IMR-90 (cell line): ENCODE measurements around the gene MOB2. TPM values are rescaled to one million over a fixed set of nuclear protein-coding genes. Genes with fewer than 3 reads are reported as not detected.

Experiments
- ATAC-seq: fragments of 200-7000 bp; cut with Tn5 transposase; 2 replicates; pipeline ENCODE4 v1.9.1; 2020; ENCODE audit warnings: low read depth, mild to moderate bottlenecking, moderate library complexity
- BruUV-seq: library from RNA; stranded (reverse); fragments of 400-500 nt; replicated peaks from 2 replicates; lab custom pipeline; 2021; lab: Mats Ljungman, UMichigan
- CTCF ChIA-PET: fragments of 300-600 bp; formaldehyde crosslinking; extraction: SDS; loops from one replicate; lab custom pipeline; 2021; ENCODE audit warnings: antibody characterized with exemption; lab: Yijun Ruan, JAX
- POLR2A ChIA-PET: fragments of 300-600 bp; sonication (Branson Sonifier 250); formaldehyde crosslinking; loops from one replicate; lab custom pipeline; 2022; ENCODE audit warnings: antibody characterized with exemption; ENCODE audit not compliant: unreplicated experiment; lab: Charles Lee
- DNase-seq: peaks from one replicate; pipeline ENCODE4 v3.0.0; 2013
- H2AFZ ChIP-seq: replicated peaks from 2 replicates; pipeline ENCODE3; 2013; ENCODE audit warnings: low read length, mild to moderate bottlenecking; ENCODE audit not compliant: poor library complexity
- H2AK5ac ChIP-seq: 2 replicates; pipeline ENCODE4 v1.6.1; 2013; ENCODE audit warnings: low read depth, low read length, inconsistent platforms
- H2AK9ac ChIP-seq: replicated peaks from 2 replicates; pipeline ENCODE3; 2013; ENCODE audit warnings: mild to moderate bottlenecking, low read depth, low read length, moderate library complexity; ENCODE audit not compliant: poor library complexity
- H2BK120ac ChIP-seq: 2 replicates; pipeline ENCODE4 v1.6.1; 2013; ENCODE audit warnings: low read depth, low read length, inconsistent platforms
- H2BK15ac ChIP-seq: 3 replicates; pipeline ENCODE4 v1.6.1; 2013; ENCODE audit warnings: low read depth, low read length, inconsistent platforms
- H2BK20ac ChIP-seq: 2 replicates; pipeline ENCODE4 v1.6.1; 2013; ENCODE audit warnings: low read depth, mild to moderate bottlenecking, inconsistent platforms, low read length, moderate library complexity
- H2BK5ac ChIP-seq: 2 replicates; pipeline ENCODE4 v1.6.1; 2013; ENCODE audit warnings: mild to moderate bottlenecking, low read depth, low read length, inconsistent platforms; ENCODE audit not compliant: poor library complexity, severe bottlenecking
- H3K14ac ChIP-seq: replicated peaks from 2 replicates; pipeline ENCODE4 v1.6.1; 2013; ENCODE audit warnings: low read depth, low read length, inconsistent platforms
- H3K18ac ChIP-seq: 2 replicates; pipeline ENCODE4 v1.6.1; 2013; ENCODE audit warnings: low read depth, low read length, control low read depth
- H3K23ac ChIP-seq: 2 replicates; pipeline ENCODE4 v1.6.1; 2013; ENCODE audit warnings: low read depth, low read length, inconsistent platforms
- H3K27ac ChIP-seq: 2 replicates; pipeline ENCODE4 v1.5.1; 2013; ENCODE audit warnings: mild to moderate bottlenecking, control low read depth, low read length; ENCODE audit not compliant: insufficient read depth
- H3K27me3 ChIP-seq: 2 replicates; pipeline ENCODE4 v1.6.1; 2013; ENCODE audit warnings: low read length; ENCODE audit not compliant: control insufficient read depth, insufficient read depth
- H3K36me3 ChIP-seq: 2 replicates; pipeline ENCODE4 v1.6.1; 2013; ENCODE audit warnings: low read length, mixed read lengths; ENCODE audit not compliant: control insufficient read depth, insufficient read depth
- H3K4ac ChIP-seq: 2 replicates; pipeline ENCODE4 v1.6.1; 2013; ENCODE audit warnings: low read depth, low read length, inconsistent platforms
- H3K4me1 ChIP-seq: 2 replicates; pipeline ENCODE4 v1.6.1; 2013; ENCODE audit warnings: low read length, mixed read lengths; ENCODE audit not compliant: control insufficient read depth, insufficient read depth
- H3K4me2 ChIP-seq: 2 replicates; pipeline ENCODE4 v1.6.1; 2013; ENCODE audit warnings: low read depth, mild to moderate bottlenecking, control low read depth, low read length, moderate library complexity
- H3K4me3 ChIP-seq: 2 replicates; pipeline ENCODE4 v1.5.1; 2013; ENCODE audit warnings: low read depth, mild to moderate bottlenecking, control low read depth, low read length, moderate library complexity; ENCODE audit not compliant: insufficient read depth
- H3K56ac ChIP-seq: 2 replicates; pipeline ENCODE4 v1.6.1; 2013; ENCODE audit warnings: low read length, inconsistent platforms; ENCODE audit not compliant: insufficient read depth; ENCODE audit errors: extremely low read depth
- H3K79me1 ChIP-seq, 2 experiments: 2 replicates each; pipeline ENCODE4 v1.6.1; 2013; ENCODE audit warnings: low read length in 2 of 2, inconsistent platforms in 1 of 2, low read depth in 1 of 2
- H3K9ac ChIP-seq: 2 replicates; pipeline ENCODE4 v1.6.1; 2013; ENCODE audit warnings: low read depth, low read length, control low read depth
- H3K9me1 ChIP-seq: 2 replicates; pipeline ENCODE4 v1.6.1; 2013; ENCODE audit warnings: low read length, inconsistent platforms; ENCODE audit not compliant: insufficient read depth
- H3K9me3 ChIP-seq: 2 replicates; pipeline ENCODE4 v1.6.1; 2013; ENCODE audit warnings: low read length; ENCODE audit not compliant: control insufficient read depth, insufficient read depth
- H4K20me1 ChIP-seq: 2 replicates; pipeline ENCODE4 v1.6.1; 2013; ENCODE audit warnings: low read length, inconsistent platforms; ENCODE audit not compliant: insufficient read depth
- H4K5ac ChIP-seq: 2 replicates; pipeline ENCODE4 v1.6.1; 2013; ENCODE audit warnings: mild to moderate bottlenecking, low read depth, low read length, control low read depth
- H4K8ac ChIP-seq, 2 experiments: 2 replicates each; pipeline ENCODE4 v1.6.1; 2013; ENCODE audit warnings: low read depth in 2 of 2, low read length in 2 of 2, control low read depth in 1 of 2, inconsistent platforms in 1 of 2
- H4K91ac ChIP-seq: 2 replicates; pipeline ENCODE4 v1.6.1; 2013; ENCODE audit warnings: low read depth, low read length, inconsistent platforms; ENCODE audit not compliant: insufficient read depth
- BHLHE40 ChIP-seq: fragments of 150-350 bp; IDR thresholded peaks from 2 replicates; pipeline ENCODE4 v1.6.1; 2016; ENCODE audit warnings: mild to moderate bottlenecking, low read depth, low read length
- CEBPB ChIP-seq: IDR thresholded peaks from 2 replicates; pipeline ENCODE4 v1.6.1; 2012; ENCODE audit warnings: low read depth, low read length, improper control_type of control experiment
- CHD1 ChIP-seq: IDR thresholded peaks from 2 replicates; pipeline ENCODE4 v1.6.1; 2012; ENCODE audit warnings: low read depth, low read length, improper control_type of control experiment
- CTCF ChIP-seq: conservative IDR thresholded peaks from 2 replicates; pipeline ENCODE4 v1.5.1; 2012; ENCODE audit warnings: mild to moderate bottlenecking, low read depth, low read length, improper control_type of control experiment
- ELK1 ChIP-seq: fragments of 150-350 bp; IDR thresholded peaks from 2 replicates; pipeline ENCODE4 v1.6.1; 2016; ENCODE audit warnings: low read depth, mild to moderate bottlenecking, low read length, moderate library complexity, borderline replicate concordance
- FOS ChIP-seq: fragments of 150-350 bp; IDR thresholded peaks from 2 replicates; pipeline ENCODE4 v1.6.1; 2016; ENCODE audit warnings: low read depth, low read length
- MAFK ChIP-seq: IDR thresholded peaks from 2 replicates; pipeline ENCODE4 v1.6.1; 2012; ENCODE audit warnings: low read depth, low read length, improper control_type of control experiment
- MAZ ChIP-seq: IDR thresholded peaks from 2 replicates; pipeline ENCODE4 v1.6.1; 2012; ENCODE audit warnings: low read depth, mild to moderate bottlenecking, low read length, improper control_type of control experiment, moderate library complexity, borderline replicate concordance
- MXI1 ChIP-seq: IDR thresholded peaks from 2 replicates; pipeline ENCODE4 v1.6.1; 2012; ENCODE audit warnings: low read depth, mild to moderate bottlenecking, low read length, moderate library complexity, borderline replicate concordance
- NFE2L2 ChIP-seq: fragments of 150-350 bp; IDR thresholded peaks from 2 replicates; pipeline ENCODE4 v1.6.1; 2016; ENCODE audit warnings: low read depth, mild to moderate bottlenecking, low read length
- POLR2A ChIP-seq: IDR thresholded peaks from 2 replicates; pipeline ENCODE4 v1.6.1; 2012; ENCODE audit warnings: mild to moderate bottlenecking, low read depth, low read length
- RAD21 ChIP-seq: IDR thresholded peaks from 2 replicates; pipeline ENCODE4 v1.6.1; 2012; ENCODE audit warnings: low read length, improper control_type of control experiment
- RCOR1 ChIP-seq: IDR thresholded peaks from 2 replicates; pipeline ENCODE4 v1.6.1; 2012; ENCODE audit warnings: mild to moderate bottlenecking, low read length, improper control_type of control experiment; ENCODE audit not compliant: insufficient replicate concordance
- RFX5 ChIP-seq: IDR thresholded peaks from 2 replicates; pipeline ENCODE4 v1.8.0; 2012; ENCODE audit warnings: low read depth, mild to moderate bottlenecking, low read length, moderate library complexity
- SMC3 ChIP-seq: fragments of 150-350 bp; IDR thresholded peaks from 2 replicates; pipeline ENCODE4 v1.6.1; 2016; ENCODE audit warnings: low read depth, mild to moderate bottlenecking, antibody characterized with exemption, low read length, moderate library complexity
- USF2 ChIP-seq: fragments of 150-350 bp; IDR thresholded peaks from 2 replicates; pipeline ENCODE4 v1.6.1; 2017; ENCODE audit warnings: mild to moderate bottlenecking, antibody characterized with exemption, low read length, low read depth
- WGBS, 2 experiments: methylation state at CpG; one replicate each; pipeline versions ENCODE4 v1.1.5 to v1.1.7; 2013; ENCODE audit warnings: missing lambda C conversion rate in 2 of 2; ENCODE audit not compliant: insufficient read length in 1 of 2; ENCODE audit errors: extremely low coverage in 2 of 2; 5-methylcytosine and 5-hydroxymethylcytosine counted together
- dilution Hi-C: fragments of 300-500 bp; cut with HindIII; formaldehyde crosslinking; loops from one replicate; pipeline ENCODE4 v1.14.3; 2018; ENCODE audit warnings: low sequenced_read_pairs; ENCODE audit not compliant: unreplicated experiment
- in situ Hi-C: fragments of 300-500 bp; cut with MboI; formaldehyde crosslinking; loops from 3 replicates; pipeline ENCODE4 v1.14.3; 2019; ENCODE audit warnings: low sequenced_read_pairs, inconsistent platforms, mixed read lengths
- intact Hi-C: fragments of 100-400 bp; cut with micrococcal nuclease; formaldehyde crosslinking; loops from 2 replicates; pipeline ENCODE4 v1.10.0; 2022
- polyA plus RNA-seq, 3 experiments: library from polyadenylated mRNA; depleted of rRNA; stranded (reverse); fragments of >200 nt; gene quantifications; 2 replicates each; pipeline ENCODE4 v1.2.3, GENCODE V29; 2012; ENCODE audit warnings: low replicate concordance in 1 of 3
- total RNA-seq: library from RNA; depleted of rRNA; stranded (reverse); fragments of >200 nt; gene quantifications from 2 replicates; pipeline ENCODE4 v1.2.3, GENCODE V29; 2012

Gene MOB2
- total and polyA plus RNA-seq, 2 of the 4 experiments (the other 2 are of a cell fraction), result 23.7 to 36.2 TPM

GRCh38 chr11:1440066-1440465 is 46.5 kb downstream of the MOB2 start:
- no peak overlapping the region for H2BK20ac ChIP-seq
- dilution Hi-C loops, result no loop called here
- no peak overlapping the region for H2BK15ac ChIP-seq
- intact Hi-C loops, result no loop called here
- H3K9me3 ChIP-seq, result no peaks in the 10 kb centered on the region
- peaks cover 1% of the 10 kb centered on the region; the same call in 1 of the 2 replicates for H3K4me1 ChIP-seq
- no peak overlapping the region for H2BK5ac ChIP-seq
- H2BK120ac ChIP-seq, result no peak overlapping the region
- CTCF ChIA-PET, result no interaction called here
- WGBS, 2 experiments, result 46% methylated on average over 4 of the region's 11 CpGs; no CpG with 5 or more reads in 1 of the 2 experiments
- no peak overlapping the region for H4K91ac ChIP-seq
- POLR2A ChIA-PET, result no interaction called here
- in situ Hi-C loops, result no loop called here
- no TSS peak for BruUV-seq
- H3K27me3 ChIP-seq, result peaks cover 8% of the 10 kb centered on the region
- no peaks in the 10 kb centered on the region for H3K36me3 ChIP-seq
- H3K23ac ChIP-seq, result no peak overlapping the region
- H3K56ac ChIP-seq, result no peak overlapping the region
- no peak for DNase-seq
- no peak overlapping the region for H3K18ac ChIP-seq
- H4K20me1 ChIP-seq, result no peaks in the 10 kb centered on the region
- H3K9me1 ChIP-seq, result no peaks in the 10 kb centered on the region
- no peak overlapping the region for H3K9ac ChIP-seq
- no peak overlapping the region for H3K4me3 ChIP-seq
- H3K4me2 ChIP-seq, result no peak overlapping the region
- no peak overlapping the region for H3K27ac ChIP-seq
- no peak overlapping the region for H2AK5ac ChIP-seq
- no peak overlapping the region for H2AK9ac ChIP-seq
- no peak overlapping the region for H4K5ac ChIP-seq
- H4K8ac ChIP-seq, result no peak overlapping the region
- ATAC-seq, result no peak
- no peak overlapping the region for H3K4ac ChIP-seq
- no peaks in the 10 kb centered on the region for H3K79me1 ChIP-seq
- no peak overlapping the region for H2AFZ ChIP-seq
- H3K14ac ChIP-seq, result no peak overlapping the region
- no peak for TF ChIP-seq POLR2A
- TF ChIP-seq MXI1, result no peak
- TF ChIP-seq RCOR1, result no peak
- TF ChIP-seq CHD1, result no peak
- no peak for TF ChIP-seq RFX5
- no peak for TF ChIP-seq MAZ
- TF ChIP-seq ELK1, result no peak
- TF ChIP-seq NFE2L2, result no peak
- no peak for TF ChIP-seq MAFK
- no peak for TF ChIP-seq FOS
- TF ChIP-seq CEBPB, result no peak
- no peak for TF ChIP-seq CTCF
- no peak for TF ChIP-seq BHLHE40
- no peak for TF ChIP-seq RAD21
- no peak for TF ChIP-seq USF2
- TF ChIP-seq SMC3, result no peak
